GM19240 (cell line): ENCODE data around the gene BEND5.

ENCODE experiments used
- DNase-seq: peaks from one replicate; pipeline ENCODE4 v3.0.0; 2011; ENCODE audit warnings: low spot score; ENCODE audit not compliant: insufficient read length

The BEND5 gene

DNA sequence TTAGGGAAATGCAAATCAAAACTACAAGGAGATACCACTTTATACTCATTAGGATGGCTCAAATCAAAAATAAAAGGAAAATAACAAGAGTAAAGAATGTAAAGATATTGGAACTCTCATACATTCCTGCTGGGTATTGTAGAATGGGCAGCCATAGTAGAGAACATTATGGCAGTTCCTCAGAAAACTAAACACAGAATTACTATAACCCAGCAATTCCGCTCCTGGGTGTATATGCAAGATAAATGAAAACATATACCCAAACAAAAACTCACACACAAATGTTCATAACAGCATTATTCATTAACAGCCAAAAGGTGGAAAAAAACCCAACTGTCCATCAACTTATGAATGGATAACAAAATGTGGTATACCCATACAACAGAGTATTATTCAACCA lies 11.4 kb downstream of the BEND5 start:
- no peak for DNase-seq

DNA sequence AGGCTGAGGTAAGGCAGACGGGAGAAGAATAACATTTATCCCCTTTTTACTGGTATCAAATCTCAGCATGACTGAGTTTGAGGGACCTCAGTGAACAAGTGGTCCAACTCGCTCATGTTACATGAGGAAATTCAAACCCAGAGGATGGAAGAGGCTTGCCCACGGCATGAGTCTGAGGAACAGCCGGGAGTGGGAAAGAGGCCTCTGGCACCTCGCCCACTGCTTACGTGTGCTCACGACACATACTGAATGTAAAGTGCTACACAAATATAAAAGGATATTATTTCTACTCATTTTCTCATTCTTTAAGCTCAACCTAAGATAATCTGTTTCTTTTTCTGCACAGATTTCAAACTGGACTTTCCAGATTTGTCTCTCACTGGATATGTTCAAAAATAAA lies 14.7 kb downstream of the BEND5 start:
- no peak for DNase-seq

DNA sequence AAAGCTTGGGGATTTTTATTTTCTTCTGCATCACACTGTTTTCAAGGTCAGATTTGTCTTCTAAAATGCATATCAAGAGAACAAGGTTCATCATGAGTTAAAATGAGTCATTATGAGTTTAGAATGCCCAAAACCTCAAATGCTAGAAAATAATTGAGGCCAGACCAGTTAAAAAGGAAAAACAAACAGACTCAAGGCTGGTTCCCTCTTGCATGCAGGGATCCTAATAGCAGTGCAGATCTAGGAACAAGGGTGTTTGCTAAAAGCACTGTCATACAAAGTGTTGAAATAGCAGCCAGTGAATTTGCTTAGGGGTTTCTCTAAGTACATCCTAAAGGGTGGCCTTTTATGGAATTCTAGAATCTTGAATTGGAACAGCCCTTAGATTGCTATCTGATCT lies 15.3 kb downstream of the BEND5 start:
- no peak for DNase-seq

DNA sequence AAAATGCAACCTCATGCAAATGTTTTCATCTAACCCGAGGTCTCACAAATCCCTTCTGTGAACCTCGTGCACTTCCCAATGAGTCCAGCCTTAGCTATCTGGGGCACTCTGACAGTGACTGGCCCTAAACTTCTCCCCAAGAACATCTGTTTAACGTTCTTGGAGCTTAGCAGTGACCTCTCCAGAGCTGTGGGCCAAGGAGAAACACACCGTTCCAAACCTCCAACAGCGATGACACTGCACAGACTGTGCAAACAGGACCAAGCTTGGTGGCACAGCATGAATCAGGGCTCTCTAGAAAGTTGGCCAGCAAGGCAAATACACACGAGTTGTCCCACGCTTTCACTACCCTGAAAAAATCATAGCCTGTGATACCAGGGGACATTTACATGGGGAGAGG lies 15.8 kb downstream of the BEND5 start:
- no peak for DNase-seq

DNA sequence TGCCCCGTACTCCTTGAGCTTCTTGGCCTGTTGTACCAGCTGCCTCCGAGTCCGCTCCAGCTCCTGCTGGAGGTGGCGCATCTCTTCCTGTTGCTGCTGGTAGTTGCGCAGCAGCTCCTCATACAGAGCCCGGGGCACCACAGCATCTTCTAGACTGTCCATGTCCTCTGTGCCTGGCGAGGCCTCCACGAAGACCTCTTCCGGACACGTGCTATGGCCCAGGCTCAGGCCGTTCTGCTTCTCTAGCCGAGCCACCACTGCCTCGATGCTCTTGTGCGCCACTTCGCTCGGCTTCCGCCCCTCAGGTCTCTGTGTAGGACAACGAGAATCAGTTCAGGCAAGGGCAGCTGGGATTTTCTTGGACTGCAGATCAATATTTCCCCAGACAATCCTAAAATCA lies 17.7 kb downstream of the BEND5 start:
- no peak for DNase-seq

DNA sequence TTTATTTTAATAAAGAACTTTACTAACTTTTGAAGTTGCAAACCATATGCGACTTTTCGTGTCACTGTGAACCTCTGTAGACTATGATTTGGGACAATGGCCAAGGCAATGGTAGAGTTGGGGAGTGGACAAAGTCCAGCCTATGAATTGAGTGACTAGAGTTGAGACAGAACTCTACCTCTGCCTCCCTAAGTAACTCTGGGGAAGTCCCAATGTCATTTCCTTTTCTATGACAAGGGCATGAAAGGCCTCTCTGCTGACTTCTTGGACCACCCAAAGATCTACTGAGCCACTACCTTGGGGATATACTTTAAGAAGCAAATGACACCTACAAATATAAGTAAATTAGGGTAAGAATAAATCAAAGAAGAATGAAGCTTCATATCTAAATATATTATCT lies 19.3 kb downstream of the BEND5 start:
- DNase-seq, result no peak

DNA sequence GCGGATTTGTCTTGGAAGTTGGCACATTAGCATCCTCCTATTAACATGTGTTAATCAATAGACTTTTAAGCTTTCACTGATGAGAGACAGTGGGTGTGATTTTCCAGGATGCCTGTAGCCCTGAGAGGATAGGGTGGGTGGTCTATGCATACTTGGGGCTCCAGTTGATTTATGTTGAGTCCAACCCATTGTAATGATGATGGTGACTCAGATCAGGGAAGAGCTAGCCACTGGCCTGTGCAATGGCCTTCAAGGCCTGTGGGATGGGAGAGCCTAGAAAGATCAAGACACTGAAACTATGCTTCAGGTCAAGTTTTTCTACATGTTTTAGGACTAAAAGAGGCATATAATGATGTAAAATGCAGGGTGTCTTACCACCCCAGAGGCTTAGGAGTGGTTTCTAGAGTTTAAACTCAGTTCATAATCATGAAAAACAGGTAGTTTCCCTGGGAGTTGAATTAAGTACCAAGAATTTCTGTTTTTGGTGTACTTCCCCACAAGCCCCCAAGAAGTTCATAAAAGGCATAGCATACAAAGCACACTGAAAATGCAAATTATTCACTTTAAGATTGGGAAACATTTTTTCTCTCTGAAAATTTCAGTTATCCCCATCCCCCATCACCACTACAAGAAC lies 19.9 kb downstream of the BEND5 start:
- no peak for DNase-seq

DNA sequence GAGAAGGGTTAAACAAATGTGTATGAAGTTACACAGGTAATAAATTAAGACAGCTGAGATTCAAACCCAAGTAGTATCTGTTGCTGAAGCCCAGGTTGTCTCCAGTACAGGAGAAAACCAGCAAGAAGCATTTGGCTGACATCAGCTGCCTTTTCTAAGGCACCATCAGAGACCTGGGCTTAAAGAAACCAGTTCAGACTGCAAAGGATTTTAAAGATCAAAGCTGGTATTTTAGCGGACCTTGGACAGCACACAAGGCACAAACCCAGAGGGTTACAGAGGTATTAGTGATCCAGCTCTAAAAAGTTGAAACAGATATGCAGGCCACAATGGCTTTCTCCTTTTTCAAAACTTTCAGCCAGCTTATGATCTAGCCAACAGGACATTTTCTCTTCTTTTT lies 23.4 kb downstream of the BEND5 start:
- no peak for DNase-seq

DNA sequence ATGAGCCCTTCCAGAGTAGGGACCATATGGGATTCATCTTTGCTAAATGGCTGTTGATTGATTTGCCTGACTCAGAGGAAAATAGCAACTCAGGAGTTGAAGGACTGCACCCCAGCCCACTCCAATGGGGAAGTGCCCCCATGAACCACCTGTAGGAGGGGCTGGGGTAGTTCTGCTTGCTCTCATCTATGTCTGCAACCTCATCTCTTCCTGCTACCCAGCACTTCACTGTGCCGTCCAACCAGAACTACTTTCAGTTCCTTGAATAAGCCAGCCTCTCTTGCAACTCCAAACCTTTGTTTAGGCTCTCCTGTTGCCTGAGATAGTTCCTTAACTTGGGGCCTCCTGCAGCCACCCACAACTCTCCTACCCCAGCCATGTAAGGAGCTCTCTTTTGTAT lies 26.6 kb downstream of the BEND5 start:
- no peak for DNase-seq

DNA sequence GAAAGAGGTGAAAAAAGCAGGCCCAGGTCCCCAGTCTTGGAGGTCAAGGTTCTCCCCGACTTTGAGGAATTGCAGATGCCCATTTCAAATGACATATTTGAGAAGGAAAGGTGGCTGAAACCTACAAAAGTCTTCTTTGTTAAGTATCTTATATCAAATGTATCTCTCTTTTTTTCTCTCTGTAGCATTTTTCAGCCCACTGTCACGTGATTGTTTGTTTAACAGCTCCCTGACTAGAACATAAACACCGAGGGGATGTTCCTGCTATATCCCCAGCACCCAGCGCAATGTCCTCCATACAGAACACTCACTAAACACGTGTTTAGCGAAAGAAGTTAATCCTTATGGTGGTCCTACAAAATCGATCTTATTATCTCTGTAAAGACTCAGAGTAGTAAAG lies 27.6 kb downstream of the BEND5 start:
- DNase-seq, result no peak

DNA sequence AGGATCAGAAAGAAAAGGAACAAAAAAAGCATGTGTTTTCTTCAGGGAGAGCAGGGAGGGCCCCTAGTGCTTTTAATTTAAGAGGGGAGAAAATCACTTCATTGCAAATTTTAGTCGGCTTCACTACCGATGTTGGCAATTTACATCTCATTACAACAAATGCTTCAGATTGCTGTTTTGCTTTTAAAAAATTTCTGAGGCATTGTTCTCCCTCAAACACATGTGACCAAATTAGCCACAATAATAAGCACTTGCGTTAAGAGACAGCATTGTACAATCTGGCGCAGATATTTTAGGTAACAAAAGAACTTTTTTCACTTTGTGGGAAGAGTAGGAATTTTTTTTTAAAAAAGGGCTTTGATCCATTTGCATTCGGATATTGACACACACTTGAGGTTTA lies 29.8 kb downstream of the BEND5 start:
- no peak for DNase-seq

DNA sequence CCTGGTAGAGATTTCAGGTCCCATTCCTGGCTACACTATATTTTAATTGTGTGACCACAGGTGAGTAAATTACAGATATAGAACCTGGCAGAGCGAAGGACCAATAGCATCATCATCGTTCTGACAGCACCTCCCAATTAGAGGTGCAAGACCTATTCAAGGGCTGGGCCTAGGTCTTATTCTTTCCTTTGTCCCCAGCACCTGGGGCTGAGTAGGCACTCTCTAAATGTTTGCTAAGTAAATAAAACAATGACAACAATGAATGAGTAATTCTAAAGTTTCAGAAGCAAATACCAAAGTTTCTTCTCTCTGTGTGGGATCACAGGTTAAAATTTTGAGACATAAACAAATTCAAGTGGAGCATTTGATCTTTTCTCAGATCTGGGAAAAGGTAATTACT lies 32.7 kb downstream of the BEND5 start:
- no peak for DNase-seq

DNA sequence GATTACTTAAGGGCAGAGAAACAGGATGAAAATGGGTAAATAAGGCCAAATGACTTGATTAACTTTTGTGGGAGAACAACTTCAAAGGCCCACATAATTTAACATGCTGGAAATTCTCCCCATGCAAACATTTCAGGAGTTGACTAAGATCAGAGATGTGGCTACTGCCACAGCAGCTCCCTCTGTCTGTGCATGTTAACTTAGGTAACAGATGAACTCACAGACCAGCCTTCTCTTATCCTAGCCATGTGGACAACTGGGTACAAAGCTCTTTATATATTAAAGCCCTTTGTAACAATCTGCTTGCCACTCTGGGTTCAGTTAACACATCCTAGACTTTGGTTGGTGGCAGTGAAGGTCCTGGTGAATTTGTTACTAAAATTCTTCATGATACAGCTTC lies 33.2 kb downstream of the BEND5 start:
- no peak for DNase-seq

DNA sequence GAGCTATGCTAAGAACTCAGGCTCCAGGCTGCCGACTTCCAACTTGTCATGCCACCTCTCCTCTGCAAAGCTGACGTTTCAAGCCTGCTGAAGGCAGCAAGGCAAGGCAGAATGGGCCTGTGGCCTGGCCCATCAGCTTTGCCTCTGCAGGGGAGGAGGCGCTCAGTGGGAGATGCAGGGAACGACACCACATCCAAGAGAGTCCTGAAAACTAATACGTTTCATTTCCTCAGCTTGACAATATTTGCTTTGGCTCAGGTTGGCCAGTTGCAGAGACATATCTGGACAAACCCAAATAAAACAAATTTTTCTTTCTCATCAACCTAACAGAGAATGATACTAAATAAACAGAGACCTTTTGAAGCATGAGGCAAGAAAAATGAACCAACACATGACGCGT lies 35.3 kb downstream of the BEND5 start:
- no peak for DNase-seq

DNA sequence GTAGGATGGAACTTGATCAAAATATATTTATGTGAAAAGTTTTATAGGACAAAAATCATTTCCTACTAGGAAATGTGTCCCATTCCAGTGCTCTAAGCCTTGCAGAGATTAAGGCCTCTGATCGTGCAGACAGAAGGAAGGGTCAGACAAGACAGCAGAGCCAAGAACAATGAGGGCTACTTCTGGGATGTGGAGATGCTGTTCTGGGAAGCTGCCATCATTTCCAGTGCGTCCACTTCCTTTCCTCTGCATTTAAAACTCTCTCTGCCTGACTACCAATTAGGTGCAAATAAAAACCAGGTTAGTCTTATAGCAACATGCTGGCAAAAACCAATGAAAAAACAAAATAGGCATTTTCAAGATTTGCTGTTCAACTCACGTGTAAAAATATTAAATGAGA lies 36.1 kb downstream of the BEND5 start:
- no peak for DNase-seq

DNA sequence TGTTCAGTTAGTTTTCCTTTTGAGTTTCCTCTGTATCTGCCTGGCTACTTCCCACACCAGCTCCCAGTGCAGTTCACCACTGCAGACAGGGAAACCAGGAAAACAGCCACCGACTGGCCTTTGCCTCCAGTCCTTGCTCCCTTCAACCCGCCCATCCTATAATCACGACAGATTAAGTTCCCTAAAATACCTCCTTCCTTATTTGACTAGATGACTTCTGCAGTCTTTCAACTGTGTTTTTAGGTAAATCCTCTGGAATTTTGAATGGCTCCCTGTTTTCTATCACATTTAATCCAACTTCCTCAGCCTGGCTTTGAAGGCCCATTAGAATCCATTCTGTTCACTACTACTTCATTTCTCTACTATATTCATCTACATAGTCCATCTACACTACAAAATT lies 37.6 kb downstream of the BEND5 start:
- no peak for DNase-seq

DNA sequence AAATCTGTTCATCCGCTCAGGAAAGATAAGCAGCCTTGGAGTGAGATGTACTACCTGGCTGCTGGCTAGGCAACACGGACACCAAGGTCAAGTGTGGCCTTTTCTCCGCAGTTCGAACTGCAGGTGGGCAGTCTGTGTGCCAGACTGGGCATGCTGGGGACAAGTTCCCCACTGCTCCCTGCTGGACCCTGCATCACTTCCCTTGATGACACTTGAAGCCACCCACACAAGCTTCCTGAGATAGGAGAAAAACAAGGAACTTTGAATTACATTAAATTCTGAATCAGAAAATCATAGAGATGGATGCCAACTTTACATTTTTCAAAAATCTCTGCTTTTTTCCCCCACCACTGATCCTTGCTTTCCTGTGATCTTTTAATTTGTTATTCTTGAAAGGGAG lies 38.3 kb downstream of the BEND5 start:
- no peak for DNase-seq

DNA sequence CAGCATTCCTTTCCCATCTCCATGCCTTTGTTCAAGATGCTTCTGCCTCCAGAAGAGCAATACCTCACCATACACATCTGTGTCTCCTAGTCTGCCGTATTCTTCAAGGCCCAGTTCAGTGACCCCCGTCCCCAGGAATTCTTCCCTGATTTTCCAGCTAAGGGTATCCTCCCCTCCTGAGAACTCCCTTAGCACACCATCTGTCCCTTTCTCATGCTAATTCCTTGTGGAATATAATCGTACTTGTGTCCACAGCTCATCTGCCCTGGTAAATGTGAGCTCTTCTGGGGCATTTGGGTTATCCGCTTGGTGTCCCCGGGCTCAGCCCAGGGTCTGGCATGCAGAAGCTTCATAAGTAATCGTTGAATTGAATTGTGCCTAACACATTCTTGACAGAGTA lies 40.9 kb downstream of the BEND5 start:
- DNase-seq, result no peak

DNA sequence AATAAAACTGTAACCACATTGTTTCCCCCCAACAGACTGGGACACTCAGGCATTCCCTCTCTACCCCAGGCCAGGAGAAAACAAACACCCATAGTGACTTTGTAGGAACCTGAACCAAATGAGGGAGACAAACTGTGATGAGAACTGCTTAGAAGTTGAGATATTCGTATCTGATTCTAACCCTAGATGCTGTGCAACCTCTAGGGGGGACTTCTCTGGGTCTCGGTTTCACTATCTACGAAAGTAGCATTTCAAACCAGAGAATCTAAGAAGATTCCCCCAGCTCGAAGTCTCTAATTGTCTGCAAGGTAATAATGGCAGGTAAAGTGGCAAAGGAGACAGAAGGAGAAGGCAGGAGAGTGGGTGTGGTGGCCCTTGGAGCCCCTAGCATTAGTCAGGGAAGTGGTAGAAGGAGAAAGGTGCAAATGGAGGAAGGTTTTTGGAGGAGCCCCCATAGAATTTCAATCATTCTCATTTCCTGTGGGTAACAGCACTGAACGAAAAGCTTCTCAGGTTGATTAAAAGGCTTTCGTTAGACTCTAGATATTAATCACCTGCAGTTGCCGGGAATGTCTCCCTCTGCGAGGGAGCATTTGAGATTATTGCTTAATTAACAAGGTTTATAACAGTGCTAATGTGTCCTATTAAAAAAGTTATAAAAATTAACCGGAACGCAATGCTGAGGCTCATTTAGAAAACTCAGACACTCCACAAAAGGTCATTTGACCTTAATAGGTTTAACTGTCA lies 46.4 kb downstream of the BEND5 start:
- no peak for DNase-seq

DNA sequence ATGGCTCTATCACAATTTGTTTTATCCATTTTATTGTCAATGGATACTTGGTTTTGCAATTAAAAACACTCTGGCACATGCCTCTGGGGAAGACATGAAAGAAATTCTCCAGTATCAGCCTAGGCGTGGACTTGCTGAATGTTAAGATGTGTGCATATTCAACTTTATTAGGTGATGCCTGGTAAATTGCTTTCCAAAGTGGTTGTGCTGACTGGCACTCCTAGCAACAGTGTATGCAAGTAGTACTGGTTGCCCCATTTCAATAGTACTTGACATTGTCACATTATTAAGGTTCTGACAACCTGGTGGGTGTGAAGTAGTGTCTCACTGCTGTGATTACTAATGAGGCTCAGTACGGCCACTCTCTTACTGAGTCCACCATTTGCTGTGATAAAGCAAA lies 48.1 kb downstream of the BEND5 start:
- DNase-seq, result no peak

DNA sequence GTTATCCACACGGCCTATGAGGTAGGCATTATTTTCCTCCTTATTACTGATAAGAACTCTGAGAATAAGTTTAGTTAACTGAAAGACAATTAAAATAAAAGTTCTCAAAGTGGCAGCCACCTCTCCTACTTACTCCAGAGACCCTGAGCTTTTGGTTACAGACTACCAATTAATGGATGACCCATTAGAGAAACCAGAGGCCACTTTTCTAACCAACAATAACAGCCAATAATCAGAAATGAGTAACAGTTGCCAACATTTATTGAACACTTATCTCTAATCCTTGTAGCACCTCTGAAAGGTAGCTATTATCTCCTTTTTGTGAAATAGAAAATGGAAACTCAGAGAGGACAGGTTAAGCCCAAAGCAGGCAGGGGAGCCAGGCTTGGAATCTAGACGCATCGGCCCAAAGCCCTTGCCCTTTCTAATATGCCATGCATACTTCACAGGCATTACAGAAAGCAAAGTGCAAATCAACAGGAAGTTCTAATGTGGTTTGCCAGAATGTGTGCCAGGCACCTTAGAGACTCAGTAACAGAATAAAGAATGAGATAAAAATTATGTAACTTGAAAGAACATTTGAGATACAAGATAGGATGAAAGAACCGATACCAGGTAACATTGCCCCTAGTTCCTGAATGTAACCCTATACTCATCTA lies 50.0 kb downstream of the BEND5 start:
- no peak for DNase-seq

DNA sequence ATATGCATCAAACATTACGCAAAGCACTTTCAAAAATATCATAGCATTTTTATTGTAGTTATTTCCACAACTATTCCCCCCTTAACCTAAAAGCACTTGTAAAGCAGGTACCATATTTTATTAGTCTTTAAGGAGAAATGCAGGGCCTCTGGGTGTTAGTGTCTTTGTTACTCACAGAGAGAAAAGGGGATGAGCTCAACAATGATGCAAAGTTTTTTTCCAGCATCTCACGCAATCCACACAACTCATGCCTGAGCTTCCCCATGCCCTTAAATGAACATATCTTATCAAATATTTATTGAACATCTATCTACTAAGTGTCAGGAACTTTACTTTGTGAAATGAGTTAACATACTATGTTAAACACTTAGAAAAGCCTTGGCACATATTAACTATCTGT lies 50.6 kb downstream of the BEND5 start:
- no peak for DNase-seq
